ENCODE measurements around the gene RGS17. TPM values are rescaled to one million over a fixed set of nuclear protein-coding genes. Genes with fewer than 3 reads are reported as not detected.

Gene RGS17
- total and polyA plus RNA-seq, 2 of the 13 experiments (the other 11 are each of a cell fraction or from before 2014, with no cell fraction given): 0.04 TPM; not detected in 1

DNA sequence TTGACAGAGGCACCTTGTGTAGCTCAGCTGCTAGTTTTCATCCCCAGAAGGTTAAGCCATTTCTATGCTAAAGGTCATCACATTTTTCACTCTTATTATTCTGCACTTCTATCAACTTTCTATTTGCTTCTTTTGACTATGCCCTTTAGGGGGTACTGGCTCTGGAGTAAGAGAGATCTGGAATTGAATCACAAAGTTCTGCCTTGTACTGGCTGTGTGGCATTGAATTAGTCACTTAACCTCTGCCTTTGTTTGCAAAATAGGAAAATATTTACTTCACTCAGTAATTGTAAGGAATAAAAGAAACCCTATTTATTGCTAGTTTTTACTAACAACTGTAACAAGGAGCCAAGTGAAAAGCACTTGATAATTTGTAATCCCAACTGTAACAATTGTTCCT, 71.8 kb downstream of the RGS17 start:
- Histone ChIP-seq H3K36me3 (replicated peaks in 1 of 2; ENCODE audit: control insufficient read depth in 1 of 2, insufficient read depth in 2 of 2, low read length in 2 of 2) (no peaks in the 10 kb centered on the region), H3K27ac (ENCODE audit: extremely low read length, insufficient read depth, low read length) (no peak overlapping the region), H3K79me2 (ENCODE audit: insufficient read depth, low read length) (no peaks in the 10 kb centered on the region), H3K4me1 (ENCODE audit: insufficient read depth, low read length) (no peaks in the 10 kb centered on the region), H3K9ac (ENCODE audit: insufficient read depth, low read depth, low read length) (no peak overlapping the region), H3K4me2 (ENCODE audit: low read depth, low read length) (no peak overlapping the region), H3K4me3 (replicated peaks in 1 of 3; ENCODE audit: insufficient read depth in 1 of 3, low read depth in 2 of 3, low read length in 3 of 3) (no peak overlapping the region), H2AFZ (ENCODE audit: low read length) (no peak overlapping the region), H4K20me1 (ENCODE audit: insufficient read depth, low read length) (no peaks in the 10 kb centered on the region), H3K9me3 (ENCODE audit: low read length) (no peaks in the 10 kb centered on the region), H3K27me3 (ENCODE audit: control insufficient read depth in 1 of 2, insufficient read depth in 2 of 2, low read length in 2 of 2) (no peaks in the 10 kb centered on the region)
- ATAC-seq: no peak
- TF ChIP-seq, protein P1, sequence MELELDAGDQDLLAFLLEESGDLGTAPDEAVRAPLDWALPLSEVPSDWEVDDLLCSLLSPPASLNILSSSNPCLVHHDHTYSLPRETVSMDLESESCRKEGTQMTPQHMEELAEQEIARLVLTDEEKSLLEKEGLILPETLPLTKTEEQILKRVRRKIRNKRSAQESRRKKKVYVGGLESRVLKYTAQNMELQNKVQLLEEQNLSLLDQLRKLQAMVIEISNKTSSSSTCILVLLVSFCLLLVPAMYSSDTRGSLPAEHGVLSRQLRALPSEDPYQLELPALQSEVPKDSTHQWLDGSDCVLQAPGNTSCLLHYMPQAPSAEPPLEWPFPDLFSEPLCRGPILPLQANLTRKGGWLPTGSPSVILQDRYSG (CRISPR knock-in tag; IDR thresholded peaks at IDR 0.05): no peak
- no peak for TF ChIP-seq MYNN (CRISPR knock-in tag; IDR thresholded peaks at IDR 0.05; ENCODE audit: low read depth)
- no peak for TF ChIP-seq TAF1 (CRISPR knock-in tag; IDR thresholded peaks at IDR 0.05)
- TF ChIP-seq, protein P2, sequence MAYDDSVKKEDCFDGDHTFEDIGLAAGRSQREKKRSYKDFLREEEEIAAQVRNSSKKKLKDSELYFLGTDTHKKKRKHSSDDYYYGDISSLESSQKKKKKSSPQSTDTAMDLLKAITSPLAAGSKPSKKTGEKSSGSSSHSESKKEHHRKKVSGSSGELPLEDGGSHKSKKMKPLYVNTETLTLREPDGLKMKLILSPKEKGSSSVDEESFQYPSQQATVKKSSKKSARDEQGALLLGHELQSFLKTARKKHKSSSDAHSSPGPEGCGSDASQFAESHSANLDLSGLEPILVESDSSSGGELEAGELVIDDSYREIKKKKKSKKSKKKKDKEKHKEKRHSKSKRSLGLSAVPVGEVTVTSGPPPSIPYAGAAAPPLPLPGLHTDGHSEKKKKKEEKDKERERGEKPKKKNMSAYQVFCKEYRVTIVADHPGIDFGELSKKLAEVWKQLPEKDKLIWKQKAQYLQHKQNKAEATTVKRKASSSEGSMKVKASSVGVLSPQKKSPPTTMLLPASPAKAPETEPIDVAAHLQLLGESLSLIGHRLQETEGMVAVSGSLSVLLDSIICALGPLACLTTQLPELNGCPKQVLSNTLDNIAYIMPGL (CRISPR knock-in tag; IDR thresholded peaks at IDR 0.05; ENCODE audit: borderline replicate concordance in 1 of 2, low read depth in 1 of 2): no peak
- no peak for TF ChIP-seq ZNF724P (CRISPR knock-in tag; IDR thresholded peaks at IDR 0.05; ENCODE audit: borderline replicate concordance)
- CTCF ChIA-PET (ENCODE audit: low intra/inter-chr PET ratio, low total read pairs): no interaction called here
- BruUV-seq (replicated peaks): no TSS peak
- DNase-seq (ENCODE audit: low spot score): no peak
- in situ Hi-C loops (cut with HindIII; ENCODE audit: extremely low pct_ligation_motif_present, low pct_unique_long_range_greater_than_20kb) (no loop called here), intact Hi-C loops (cut with micrococcal nuclease; ENCODE audit: unreplicated experiment) (no loop called here)
- POLR2A ChIA-PET: no interaction called here
- no peak for FAIRE-seq

DNA sequence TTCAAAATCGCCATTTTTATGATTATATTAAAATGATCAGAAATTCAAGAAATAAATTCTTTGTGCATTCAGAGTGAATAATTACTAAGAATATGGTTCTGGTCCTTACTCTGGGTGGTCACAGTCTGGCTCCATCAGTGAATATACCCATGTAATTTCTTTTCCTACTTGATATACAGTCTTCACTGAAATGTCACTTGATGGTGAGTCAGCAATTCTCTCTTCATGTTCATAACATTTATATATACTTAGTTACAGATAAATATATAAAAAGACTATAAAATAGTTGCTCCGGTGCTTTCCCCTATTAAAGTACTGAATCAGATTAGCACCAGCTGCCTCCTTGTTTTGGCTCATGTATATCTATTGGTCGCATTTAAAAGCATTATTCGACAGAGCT, 72.2 kb downstream of the RGS17 start:
- BruUV-seq (replicated peaks): no TSS peak
- H2AFZ ChIP-seq (ENCODE audit: low read length): no peak overlapping the region
- FAIRE-seq: no peak
- H3K79me2 ChIP-seq (ENCODE audit: insufficient read depth, low read length): no peaks in the 10 kb centered on the region
- intact Hi-C loops (cut with micrococcal nuclease; ENCODE audit: unreplicated experiment) (no loop called here), in situ Hi-C loops (cut with HindIII; ENCODE audit: extremely low pct_ligation_motif_present, low pct_unique_long_range_greater_than_20kb) (no loop called here)
- ChIA-PET POLR2A (no interaction called here), CTCF (ENCODE audit: low intra/inter-chr PET ratio, low total read pairs) (no interaction called here)
- H3K27me3 ChIP-seq (ENCODE audit: control insufficient read depth in 1 of 2, insufficient read depth in 2 of 2, low read length in 2 of 2): no peaks in the 10 kb centered on the region
- DNase-seq (ENCODE audit: low spot score): no peak
- H3K36me3 ChIP-seq (replicated peaks in 1 of 2; ENCODE audit: control insufficient read depth in 1 of 2, insufficient read depth in 2 of 2, low read length in 2 of 2): no peaks in the 10 kb centered on the region
- H3K9ac ChIP-seq (ENCODE audit: insufficient read depth, low read depth, low read length): no peak overlapping the region
- no peaks in the 10 kb centered on the region for H3K9me3 ChIP-seq (ENCODE audit: low read length)
- H4K20me1 ChIP-seq (ENCODE audit: insufficient read depth, low read length): no peaks in the 10 kb centered on the region
- no peak overlapping the region for H3K4me3 ChIP-seq (replicated peaks in 1 of 3; ENCODE audit: insufficient read depth in 1 of 3, low read depth in 2 of 3, low read length in 3 of 3)
- TF ChIP-seq SP1 (IDR thresholded peaks at IDR 0.05) (no peak), SP1 (CRISPR knock-in tag; IDR thresholded peaks at IDR 0.05) (no peak), MAFF (IDR thresholded peaks at IDR 0.05; ENCODE audit: low read depth, low read length) (peak; percentile 64), NFE2L2 (IDR thresholded peaks at IDR 0.05; ENCODE audit: low read length) (peak; percentile 40; the same call in 1 of the 2 replicates), MAFK (conservative IDR thresholded peaks at IDR 0.05 in 1 of 2, IDR thresholded peaks at IDR 0.05 in 1 of 2; ENCODE audit: low read length in 2 of 2) (peak; percentile 68 to 76)
- no peak overlapping the region for H3K4me2 ChIP-seq (ENCODE audit: low read depth, low read length)
- ATAC-seq: no peak
- no peaks in the 10 kb centered on the region for H3K4me1 ChIP-seq (ENCODE audit: insufficient read depth, low read length)
- H3K27ac ChIP-seq (ENCODE audit: extremely low read length, insufficient read depth, low read length): no peak overlapping the region
- 19% methylated on average over 4 of the region's 4 CpGs for WGBS (ENCODE audit: low lambda C conversion rate)
